Measurements from ENCODE around the gene ZNF385B. TPM values are rescaled to one million over a fixed set of nuclear protein-coding genes. Genes with fewer than 3 reads are reported as not detected.

ZNF385B gene
- total RNA-seq, 1 experiment from 2014 or later: 9.3 TPM

DNA sequence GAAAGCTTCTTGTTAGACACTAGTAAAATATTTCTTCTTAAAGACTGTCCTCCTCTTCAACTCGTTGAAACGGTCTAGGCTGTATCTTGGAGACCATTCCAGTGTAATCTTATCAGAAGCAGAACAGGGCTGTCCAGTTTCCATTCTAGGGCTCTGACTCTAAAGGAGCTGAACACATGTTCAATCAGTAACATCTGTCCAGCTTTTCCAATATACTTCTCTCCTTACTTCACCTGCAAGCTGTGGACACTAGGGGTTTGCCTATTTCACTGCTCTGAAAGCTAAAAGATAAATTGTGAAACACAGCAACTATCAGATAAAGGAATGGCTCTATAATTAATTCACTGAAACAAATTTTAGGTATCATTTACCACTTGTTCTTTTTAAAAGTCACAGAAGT is 73.8 kb downstream of the ZNF385B start (continued):
- TF ChIP-seq, protein P1, sequence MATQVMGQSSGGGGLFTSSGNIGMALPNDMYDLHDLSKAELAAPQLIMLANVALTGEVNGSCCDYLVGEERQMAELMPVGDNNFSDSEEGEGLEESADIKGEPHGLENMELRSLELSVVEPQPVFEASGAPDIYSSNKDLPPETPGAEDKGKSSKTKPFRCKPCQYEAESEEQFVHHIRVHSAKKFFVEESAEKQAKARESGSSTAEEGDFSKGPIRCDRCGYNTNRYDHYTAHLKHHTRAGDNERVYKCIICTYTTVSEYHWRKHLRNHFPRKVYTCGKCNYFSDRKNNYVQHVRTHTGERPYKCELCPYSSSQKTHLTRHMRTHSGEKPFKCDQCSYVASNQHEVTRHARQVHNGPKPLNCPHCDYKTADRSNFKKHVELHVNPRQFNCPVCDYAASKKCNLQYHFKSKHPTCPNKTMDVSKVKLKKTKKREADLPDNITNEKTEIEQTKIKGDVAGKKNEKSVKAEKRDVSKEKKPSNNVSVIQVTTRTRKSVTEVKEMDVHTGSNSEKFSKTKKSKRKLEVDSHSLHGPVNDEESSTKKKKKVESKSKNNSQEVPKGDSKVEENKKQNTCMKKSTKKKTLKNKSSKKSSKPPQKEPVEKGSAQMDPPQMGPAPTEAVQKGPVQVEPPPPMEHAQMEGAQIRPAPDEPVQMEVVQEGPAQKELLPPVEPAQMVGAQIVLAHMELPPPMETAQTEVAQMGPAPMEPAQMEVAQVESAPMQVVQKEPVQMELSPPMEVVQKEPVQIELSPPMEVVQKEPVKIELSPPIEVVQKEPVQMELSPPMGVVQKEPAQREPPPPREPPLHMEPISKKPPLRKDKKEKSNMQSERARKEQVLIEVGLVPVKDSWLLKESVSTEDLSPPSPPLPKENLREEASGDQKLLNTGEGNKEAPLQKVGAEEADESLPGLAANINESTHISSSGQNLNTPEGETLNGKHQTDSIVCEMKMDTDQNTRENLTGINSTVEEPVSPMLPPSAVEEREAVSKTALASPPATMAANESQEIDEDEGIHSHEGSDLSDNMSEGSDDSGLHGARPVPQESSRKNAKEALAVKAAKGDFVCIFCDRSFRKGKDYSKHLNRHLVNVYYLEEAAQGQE (IDR thresholded peaks at IDR 0.05; ENCODE audit: low read depth): no peak
- no peak for TF ChIP-seq YY1 (IDR thresholded peaks at IDR 0.05; ENCODE audit: extremely low read depth, insufficient replicate concordance, low read depth, low read length)

DNA sequence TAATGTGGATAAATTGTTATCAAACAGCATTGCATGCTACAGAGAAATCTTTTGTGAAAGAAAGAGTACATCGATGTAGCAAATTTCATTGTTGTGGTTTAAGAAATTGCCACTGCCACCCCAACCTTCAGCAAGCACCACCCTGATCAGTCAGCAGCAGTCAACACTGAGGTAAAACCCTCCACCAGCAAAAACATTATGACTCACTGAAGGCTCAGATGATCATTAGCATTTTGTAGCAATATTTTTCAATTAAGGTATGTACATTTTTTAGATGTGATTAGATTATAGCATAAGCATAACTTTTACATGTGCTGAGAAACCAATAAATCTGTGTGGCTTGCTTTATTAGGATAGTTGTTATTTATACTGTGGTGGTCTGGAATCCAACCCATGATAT is 75.5 kb downstream of the ZNF385B start:
- no peak overlapping the region for H3K27ac ChIP-seq (ENCODE audit: low read depth, low read length)
- H3K27me3 ChIP-seq (ENCODE audit: insufficient read depth, low read length): no peaks in the 10 kb centered on the region
- no peaks in the 10 kb centered on the region for H3K79me2 ChIP-seq (ENCODE audit: insufficient read depth, low read length)
- H4K20me1 ChIP-seq (ENCODE audit: insufficient read depth): no peaks in the 10 kb centered on the region
- H3K4me2 ChIP-seq (ENCODE audit: low read length): no peak overlapping the region
- H3K4me1 ChIP-seq (ENCODE audit: control insufficient read depth in 1 of 2, insufficient read depth in 2 of 2, low read length in 2 of 2): no peaks in the 10 kb centered on the region
- no peak overlapping the region for H3K9ac ChIP-seq (ENCODE audit: low read length)
- no peak overlapping the region for H2AFZ ChIP-seq (ENCODE audit: low read depth, low read length, poor library complexity, severe bottlenecking)
- BruUV-seq (replicated peaks): no TSS peak
- intact Hi-C loops (cut with micrococcal nuclease): no loop called here
- CTCF ChIA-PET: no interaction called here
- H3K9me3 ChIP-seq (ENCODE audit: control insufficient read depth in 1 of 2, insufficient read depth in 1 of 2, low read depth in 1 of 2, low read length in 2 of 2): no peaks in the 10 kb centered on the region
- H3K9me2 ChIP-seq (ENCODE audit: insufficient read depth): no peaks in the 10 kb centered on the region
- no peak overlapping the region for H3K4me3 ChIP-seq (replicated peaks in 1 of 2; ENCODE audit: low read depth in 1 of 2, low read length in 2 of 2)
- DNase-seq (ENCODE audit: low read depth, low spot score) (no peak), ATAC-seq (no peak)
- RAD21 ChIA-PET (ENCODE audit: low non-redundant PET in 1 of 2, low total read pairs in 2 of 2, uncharacterized antibody in 2 of 2, unreplicated experiment in 2 of 2): no interaction called here
- POLR2A ChIA-PET: no interaction called here
- no peaks in the 10 kb centered on the region for H3K36me3 ChIP-seq (ENCODE audit: control insufficient read depth in 1 of 2, insufficient read depth in 2 of 2, low read length in 2 of 2)
- no peak for TF ChIP-seq ZFX (IDR thresholded peaks at IDR 0.05)
- TF ChIP-seq ZNF274 (IDR thresholded peaks at IDR 0.05; ENCODE audit: low read depth, low read length): no peak
- no peak for TF ChIP-seq SP1 (IDR thresholded peaks at IDR 0.05; ENCODE audit: low read depth)
- TF ChIP-seq EGR1 (IDR thresholded peaks at IDR 0.05; ENCODE audit: low read depth): no peak
- no peak for TF ChIP-seq EZH2 (IDR thresholded peaks at IDR 0.05)
- TF ChIP-seq, protein P1 (IDR thresholded peaks at IDR 0.05; ENCODE audit: low read depth): no peak
- TF ChIP-seq JUND (IDR thresholded peaks at IDR 0.05): no peak
- TF ChIP-seq EZH2phosphoT487 (IDR thresholded peaks at IDR 0.05; ENCODE audit: borderline replicate concordance): no peak
- TF ChIP-seq ELF1 (IDR thresholded peaks at IDR 0.05; ENCODE audit: borderline replicate concordance, low read depth): no peak
- TF ChIP-seq, protein P2, sequence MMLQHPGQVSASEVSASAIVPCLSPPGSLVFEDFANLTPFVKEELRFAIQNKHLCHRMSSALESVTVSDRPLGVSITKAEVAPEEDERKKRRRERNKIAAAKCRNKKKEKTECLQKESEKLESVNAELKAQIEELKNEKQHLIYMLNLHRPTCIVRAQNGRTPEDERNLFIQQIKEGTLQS (IDR thresholded peaks at IDR 0.05): no peak
- no peak for TF ChIP-seq CEBPB (IDR thresholded peaks at IDR 0.05; ENCODE audit: low read depth)
- TF ChIP-seq POLR2AphosphoS5 (IDR thresholded peaks at IDR 0.05; ENCODE audit: low read depth, low read length): no peak
- no peak for TF ChIP-seq TCF7L2 (IDR thresholded peaks at IDR 0.05; ENCODE audit: borderline replicate concordance, extremely low read depth, insufficient read depth, insufficient read length)
- no peak for TF ChIP-seq SRF (IDR thresholded peaks at IDR 0.05; ENCODE audit: low read depth)
- no peak for TF ChIP-seq POLR2A (IDR thresholded peaks at IDR 0.05; ENCODE audit: borderline replicate concordance, extremely low read depth, insufficient read depth, insufficient read length)
- no peak for TF ChIP-seq FOSL1 (IDR thresholded peaks at IDR 0.05; ENCODE audit: low read depth)
- no peak for TF ChIP-seq RAD21 (IDR thresholded peaks at IDR 0.05; ENCODE audit: low read depth)

Data from HCT116 (cell line).